Thymus (tissue), 14 donors: ENCODE data around the gene ZNF322. TPM values are rescaled to one million over a fixed set of nuclear protein-coding genes. Genes with fewer than 3 reads are reported as not detected.
"Not testable (repeated sequence)": the region's sequence is repeated elsewhere in the genome, so short reads cannot be mapped to it uniquely, and the experiment has no call there.

ENCODE experiments used
- DNase-seq, 9 donors: peaks; one replicate each; pipeline ENCODE4 v3.0.0-alpha.2; 2013; ENCODE audit warnings: low spot score in 9 of 9, low read depth in 6 of 9, missing footprints in 1 of 9
- H3K27ac ChIP-seq, 2 donors: one replicate each; pipeline ENCODE4 v1.5.1; 2013; ENCODE audit warnings: control low read depth in 1 of 2, low read depth in 1 of 2, low read length in 1 of 2, mild to moderate bottlenecking in 1 of 2, moderate library complexity in 1 of 2
- H3K27me3 ChIP-seq, 2 donors: one replicate each; pipeline ENCODE4 v1.5.1; 2013; ENCODE audit warnings: low read length in 1 of 2; ENCODE audit not compliant: control insufficient read depth in 2 of 2, insufficient read depth in 1 of 2
- H3K36me3 ChIP-seq, 2 donors: one replicate each; pipeline ENCODE4 v1.5.1; 2013; ENCODE audit warnings: low read length in 1 of 2, mild to moderate bottlenecking in 1 of 2, moderate library complexity in 1 of 2; ENCODE audit not compliant: control insufficient read depth in 2 of 2, insufficient read depth in 2 of 2
- H3K4me1 ChIP-seq, 2 donors: one replicate each; pipeline ENCODE4 v1.5.1; 2013; ENCODE audit warnings: low read length in 2 of 2; ENCODE audit not compliant: control insufficient read depth in 2 of 2, insufficient read depth in 2 of 2
- H3K4me3 ChIP-seq, 2 donors: one replicate each; pipeline ENCODE4 v1.5.1; 2013; ENCODE audit warnings: low read length in 2 of 2, control low read depth in 1 of 2, mild to moderate bottlenecking in 1 of 2
- H3K9me3 ChIP-seq, 2 donors: one replicate each; pipeline ENCODE4 v1.5.1; 2013; ENCODE audit warnings: low read length in 1 of 2, mild to moderate bottlenecking in 1 of 2; ENCODE audit not compliant: control insufficient read depth in 2 of 2, insufficient read depth in 1 of 2
- WGBS: extraction: QIAGEN DNeasy Blood & Tissue Kit; methylation state at CpG from one replicate; pipeline ENCODE4 v1.1.7; 2013; 5-methylcytosine and 5-hydroxymethylcytosine counted together
- long read RNA-seq, 10 donors: transcript quantifications; one replicate each; lab custom pipeline, GENCODE V29; 2026
- polyA plus RNA-seq: library from polyadenylated mRNA; stranded (reverse); fragments of 200-250 nt; gene quantifications from one replicate; pipeline ENCODE4 v1.2.3, GENCODE V29; 2013
- total RNA-seq: library from RNA; stranded (reverse); fragments of 120-200 nt; gene quantifications from one replicate; pipeline ENCODE4 v1.2.4, GENCODE V29; 2013
- donor health status: healthy.

Gene ZNF322
- 16.0 TPM for total RNA-seq
- polyA plus RNA-seq = 10.4 TPM
- long read RNA-seq, donor 1, full-length matches to known transcripts = 1 of 1 reads
- long read RNA-seq, donor 1, partial matches to known transcripts = 0 of 1 reads
- long read RNA-seq, donor 1, other reads (novel, unspliced or antisense) = 0 of 1 reads
- long read RNA-seq, donor 2 = 0 reads
- long read RNA-seq, donor 3, full-length matches to known transcripts = 12 of 12 reads
- long read RNA-seq, donor 3, partial matches to known transcripts = 0 of 12 reads
- long read RNA-seq, donor 3, other reads (novel, unspliced or antisense) = 0 of 12 reads
- long read RNA-seq, donor 4, full-length matches to known transcripts = 2 of 2 reads
- long read RNA-seq, donor 4, partial matches to known transcripts = 0 of 2 reads
- long read RNA-seq, donor 4, other reads (novel, unspliced or antisense) = 0 of 2 reads
- long read RNA-seq, donor 5, full-length matches to known transcripts = 7 of 7 reads
- long read RNA-seq, donor 5, partial matches to known transcripts = 0 of 7 reads
- long read RNA-seq, donor 5, other reads (novel, unspliced or antisense) = 0 of 7 reads
- long read RNA-seq, donor 6, full-length matches to known transcripts = 6 of 6 reads
- long read RNA-seq, donor 6, partial matches to known transcripts = 0 of 6 reads
- long read RNA-seq, donor 6, other reads (novel, unspliced or antisense) = 0 of 6 reads
- long read RNA-seq, donor 7, full-length matches to known transcripts = 9 of 9 reads
- long read RNA-seq, donor 7, partial matches to known transcripts = 0 of 9 reads
- long read RNA-seq, donor 7, other reads (novel, unspliced or antisense) = 0 of 9 reads
- long read RNA-seq, donor 8, full-length matches to known transcripts = 1 of 1 reads
- long read RNA-seq, donor 8, partial matches to known transcripts = 0 of 1 reads
- long read RNA-seq, donor 8, other reads (novel, unspliced or antisense) = 0 of 1 reads
- long read RNA-seq, donor 9, full-length matches to known transcripts = 4 of 4 reads
- long read RNA-seq, donor 9, partial matches to known transcripts = 0 of 4 reads
- long read RNA-seq, donor 9, other reads (novel, unspliced or antisense) = 0 of 4 reads
- long read RNA-seq, donor 10, full-length matches to known transcripts = 6 of 6 reads
- long read RNA-seq, donor 10, partial matches to known transcripts = 0 of 6 reads
- long read RNA-seq, donor 10, other reads (novel, unspliced or antisense) = 0 of 6 reads

GRCh38 chr6:26659042-26659999, at the start of gene ZNF322:
TSS of gene ZNF322 (minus strand) at chr6:26659746. CDS start at chr6:26638553, 21,193 bp downstream.
- H3K27me3 ChIP-seq = peaks cover 2 to 7% of the 10 kb centered on the region in 2 donors
- WGBS = 1% methylated on average over 54 of the region's 56 CpGs
- peak within 1 kb of the TSS; percentile 18 to 77 for H3K27ac ChIP-seq
- peak; percentile 61 to 93 (median 82) for DNase-seq
- no peaks in the 10 kb centered on the region for H3K36me3 ChIP-seq
- H3K9me3 ChIP-seq = no peaks in the 10 kb centered on the region
- no peaks in the 10 kb centered on the region for H3K4me1 ChIP-seq
- H3K4me3 ChIP-seq = peak within 1 kb of the TSS; percentile 54 to 65

GRCh38 chr6:26705780-26706179, 46.2 kb upstream of the ZNF322 start:
- not testable (repeated sequence) for H3K27me3 ChIP-seq, H3K27ac ChIP-seq, H3K9me3 ChIP-seq, DNase-seq, H3K4me1 ChIP-seq, H3K4me3 ChIP-seq, H3K36me3 ChIP-seq
- WGBS = no CpG with 5 or more reads among the region's 4 CpGs

- not testable (repeated sequence) for H3K4me3 ChIP-seq, H3K27ac ChIP-seq, H3K9me3 ChIP-seq, H3K36me3 ChIP-seq, DNase-seq, H3K4me1 ChIP-seq, H3K27me3 ChIP-seq
- WGBS = no CpG with 5 or more reads among the region's 5 CpGs
These were observed 45.8 kb upstream of the ZNF322 start for GRCh38 chr6:26705352-26705751.

- no CpG with 5 or more reads among the region's 17 CpGs for WGBS
- not testable (repeated sequence) for H3K36me3 ChIP-seq, H3K9me3 ChIP-seq, H3K27ac ChIP-seq, H3K27me3 ChIP-seq, H3K4me3 ChIP-seq, DNase-seq, H3K4me1 ChIP-seq
These were observed 41.6 kb upstream of the ZNF322 start for GRCh38 chr6:26701023-26701747.

- not testable (repeated sequence) for DNase-seq, H3K27me3 ChIP-seq, H3K36me3 ChIP-seq, H3K4me3 ChIP-seq, H3K9me3 ChIP-seq, H3K4me1 ChIP-seq, H3K27ac ChIP-seq
- WGBS = no CpG with 5 or more reads among the region's 16 CpGs
These were observed 38.0 kb upstream of the ZNF322 start for GRCh38 chr6:26697496-26697895.

- H3K9me3 ChIP-seq, H3K36me3 ChIP-seq, DNase-seq, H3K4me3 ChIP-seq, H3K4me1 ChIP-seq, H3K27ac ChIP-seq, H3K27me3 ChIP-seq: not testable (repeated sequence)
- no CpG with 5 or more reads among the region's 43 CpGs for WGBS
These were observed 29.9 kb upstream of the ZNF322 start for GRCh38 chr6:26689324-26689947.

DNA sequence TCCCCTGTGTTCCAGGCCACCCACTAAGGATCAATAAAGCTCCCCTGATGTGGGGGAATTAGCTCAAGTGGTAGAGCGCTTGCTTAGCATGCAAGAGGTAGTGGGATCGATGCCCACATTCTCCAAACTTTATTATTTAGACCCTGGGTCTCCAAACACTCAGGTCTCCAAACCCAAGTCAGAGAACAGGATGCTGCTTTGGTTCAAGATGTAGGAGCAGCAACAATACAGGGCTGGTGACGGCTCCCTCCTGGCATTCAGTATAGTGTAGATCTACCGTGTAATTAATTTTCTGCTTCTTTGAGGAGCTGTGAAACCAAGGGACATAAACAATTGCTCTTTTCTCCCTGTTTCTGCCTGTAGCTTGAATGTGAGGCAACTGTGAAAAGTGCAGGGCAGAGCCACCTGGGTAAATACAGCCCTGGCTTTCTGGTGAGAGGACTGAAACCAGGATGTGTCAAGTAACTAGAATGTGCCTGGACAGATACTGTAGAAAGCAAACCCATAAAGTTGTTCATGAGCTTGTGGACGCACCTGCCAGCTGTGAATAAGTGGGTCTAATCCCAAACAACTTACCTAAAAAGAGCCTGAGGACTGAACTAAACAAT, 23.0 kb upstream of the ZNF322 start:
- not testable (repeated sequence) for H3K27ac ChIP-seq, H3K4me1 ChIP-seq, DNase-seq, H3K36me3 ChIP-seq, H3K27me3 ChIP-seq, H3K4me3 ChIP-seq, H3K9me3 ChIP-seq
- WGBS = 71% methylated on average over 1 of the region's 5 CpGs
